Ishikawa (cell line): ENCODE results near the gene ERICH4.

Experiments
- CEBPB ChIP-seq: IDR thresholded peaks from 2 replicates; pipeline ENCODE4 v1.6.1; 2012
- CREB1 ChIP-seq: IDR thresholded peaks from 2 replicates; pipeline ENCODE4 v1.6.1; 2012; ENCODE audit warnings: low read depth
- EGR1 ChIP-seq: IDR thresholded peaks from 2 replicates; pipeline ENCODE4 v1.6.1; 2012
- EP300 ChIP-seq: IDR thresholded peaks from 2 replicates; pipeline ENCODE4 v1.6.1; 2012; ENCODE audit warnings: borderline replicate concordance
- FOXM1 ChIP-seq: IDR thresholded peaks from 2 replicates; pipeline ENCODE4 v1.6.1; 2012; ENCODE audit warnings: low read depth, borderline replicate concordance
- NFIC ChIP-seq: IDR thresholded peaks from 2 replicates; pipeline ENCODE4 v1.6.1; 2012
- RAD21 ChIP-seq: IDR thresholded peaks from 2 replicates; pipeline ENCODE4 v1.6.1; 2012; ENCODE audit warnings: low read depth
- TAF1 ChIP-seq: IDR thresholded peaks from 2 replicates; pipeline ENCODE4 v1.6.1; 2012; ENCODE audit warnings: low read depth, mild to moderate bottlenecking
- TCF12 ChIP-seq: IDR thresholded peaks from 2 replicates; pipeline ENCODE4 v1.6.1; 2012; ENCODE audit warnings: low read depth
- TEAD4 ChIP-seq: IDR thresholded peaks from 2 replicates; pipeline ENCODE4 v1.6.1; 2012
- USF1 ChIP-seq: IDR thresholded peaks from 2 replicates; pipeline ENCODE4 v1.6.1; 2012
- YY1 ChIP-seq: IDR thresholded peaks from 2 replicates; pipeline ENCODE4 v1.6.1; 2012; ENCODE audit warnings: low read depth
- ZBTB7A ChIP-seq: IDR thresholded peaks from 2 replicates; pipeline ENCODE4 v1.6.1; 2012; ENCODE audit warnings: low read depth
- TF ChIP-seq, protein P1 (sequence below): IDR thresholded peaks from 2 replicates; pipeline ENCODE4 v1.6.1; 2012; ENCODE audit warnings: low read depth, mild to moderate bottlenecking
- TF ChIP-seq, protein P2 (sequence below): IDR thresholded peaks from 2 replicates; pipeline ENCODE4 v1.6.1; 2012

Gene ERICH4

GRCh38 chr19:41431426-41432386, 11.2 kb upstream of the ERICH4 start:
- TF ChIP-seq RAD21 = peak; percentile 26; the same call in 1 of the 2 replicates
- TF ChIP-seq CREB1 = no peak
- TF ChIP-seq, protein P1, sequence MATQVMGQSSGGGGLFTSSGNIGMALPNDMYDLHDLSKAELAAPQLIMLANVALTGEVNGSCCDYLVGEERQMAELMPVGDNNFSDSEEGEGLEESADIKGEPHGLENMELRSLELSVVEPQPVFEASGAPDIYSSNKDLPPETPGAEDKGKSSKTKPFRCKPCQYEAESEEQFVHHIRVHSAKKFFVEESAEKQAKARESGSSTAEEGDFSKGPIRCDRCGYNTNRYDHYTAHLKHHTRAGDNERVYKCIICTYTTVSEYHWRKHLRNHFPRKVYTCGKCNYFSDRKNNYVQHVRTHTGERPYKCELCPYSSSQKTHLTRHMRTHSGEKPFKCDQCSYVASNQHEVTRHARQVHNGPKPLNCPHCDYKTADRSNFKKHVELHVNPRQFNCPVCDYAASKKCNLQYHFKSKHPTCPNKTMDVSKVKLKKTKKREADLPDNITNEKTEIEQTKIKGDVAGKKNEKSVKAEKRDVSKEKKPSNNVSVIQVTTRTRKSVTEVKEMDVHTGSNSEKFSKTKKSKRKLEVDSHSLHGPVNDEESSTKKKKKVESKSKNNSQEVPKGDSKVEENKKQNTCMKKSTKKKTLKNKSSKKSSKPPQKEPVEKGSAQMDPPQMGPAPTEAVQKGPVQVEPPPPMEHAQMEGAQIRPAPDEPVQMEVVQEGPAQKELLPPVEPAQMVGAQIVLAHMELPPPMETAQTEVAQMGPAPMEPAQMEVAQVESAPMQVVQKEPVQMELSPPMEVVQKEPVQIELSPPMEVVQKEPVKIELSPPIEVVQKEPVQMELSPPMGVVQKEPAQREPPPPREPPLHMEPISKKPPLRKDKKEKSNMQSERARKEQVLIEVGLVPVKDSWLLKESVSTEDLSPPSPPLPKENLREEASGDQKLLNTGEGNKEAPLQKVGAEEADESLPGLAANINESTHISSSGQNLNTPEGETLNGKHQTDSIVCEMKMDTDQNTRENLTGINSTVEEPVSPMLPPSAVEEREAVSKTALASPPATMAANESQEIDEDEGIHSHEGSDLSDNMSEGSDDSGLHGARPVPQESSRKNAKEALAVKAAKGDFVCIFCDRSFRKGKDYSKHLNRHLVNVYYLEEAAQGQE = no peak

- TF ChIP-seq TEAD4 (no peak), YY1 (no peak), TCF12 (no peak), CEBPB (no peak)
- TF ChIP-seq, protein P2, sequence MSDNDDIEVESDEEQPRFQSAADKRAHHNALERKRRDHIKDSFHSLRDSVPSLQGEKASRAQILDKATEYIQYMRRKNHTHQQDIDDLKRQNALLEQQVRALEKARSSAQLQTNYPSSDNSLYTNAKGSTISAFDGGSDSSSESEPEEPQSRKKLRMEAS = no peak
Measured at GRCh38 chr19:41433171-41433570, 9.8 kb upstream of the ERICH4 start.

- TF ChIP-seq TAF1 (no peak), YY1 (no peak), ZBTB7A (no peak), RAD21 (no peak), CREB1 (no peak), USF1 (no peak), TEAD4 (no peak), EGR1 (no peak), FOXM1 (no peak), TCF12 (no peak), EP300 (no peak), CEBPB (no peak), NFIC (no peak)
- TF ChIP-seq, protein P2 = no peak
- TF ChIP-seq, protein P1 = no peak
Measured at GRCh38 chr19:41434450-41434849, 8.5 kb upstream of the ERICH4 start.

DNA sequence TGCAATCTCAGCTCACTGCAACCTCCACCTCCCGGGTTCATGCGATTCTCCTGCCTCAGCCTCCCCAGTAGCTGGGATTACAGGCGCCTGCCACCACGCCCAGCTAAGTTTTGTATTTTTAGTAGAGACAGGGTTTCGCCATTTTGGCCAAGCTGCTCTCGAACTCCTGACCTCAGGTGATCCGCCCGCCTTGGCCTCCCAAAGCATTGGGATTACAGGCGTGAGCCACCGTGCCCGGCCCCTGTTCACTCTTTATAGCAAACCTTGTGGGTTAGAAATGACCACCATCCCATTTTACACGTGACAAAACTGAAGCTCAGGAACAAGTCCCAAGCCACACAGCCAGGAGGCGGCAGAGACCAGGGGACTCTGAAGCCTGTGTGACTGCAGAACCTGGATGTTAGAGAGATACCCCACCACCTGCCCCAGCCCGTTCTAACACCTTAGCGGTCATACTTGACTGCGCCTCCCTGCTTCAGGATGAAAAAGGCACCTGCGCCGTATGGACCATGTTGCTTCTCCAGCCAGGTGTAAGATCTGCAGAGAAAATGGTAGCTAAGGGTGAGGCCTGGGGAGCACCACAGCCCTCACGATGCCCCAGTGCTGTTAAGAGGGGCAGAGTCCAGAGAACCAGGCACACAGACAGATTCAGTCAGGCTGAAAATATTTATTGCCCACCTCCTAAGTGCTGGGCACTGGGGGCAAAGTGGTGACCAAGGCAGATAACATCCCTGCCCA, 6.9 kb upstream of the ERICH4 start:
- no peak for TF ChIP-seq TEAD4
- TF ChIP-seq YY1 = no peak
- TF ChIP-seq TCF12 = no peak
- TF ChIP-seq NFIC = no peak
- TF ChIP-seq FOXM1 = no peak
- TF ChIP-seq CEBPB = no peak

DNA sequence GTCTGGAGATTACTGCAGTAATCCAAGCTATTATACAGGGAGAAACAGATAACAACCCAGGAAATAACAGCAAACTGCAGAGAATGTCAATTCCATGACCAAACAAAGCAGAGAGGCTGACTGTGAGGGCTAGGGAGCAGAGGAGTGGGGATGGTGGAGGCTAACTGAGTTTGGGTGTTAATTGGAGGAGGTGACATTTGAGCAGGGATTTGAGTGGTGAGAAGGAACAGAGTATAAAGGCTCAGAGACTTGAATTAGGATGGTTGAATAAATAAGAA, 6.3 kb upstream of the ERICH4 start:
- TF ChIP-seq EP300 = no peak
- no peak for TF ChIP-seq NFIC

DNA sequence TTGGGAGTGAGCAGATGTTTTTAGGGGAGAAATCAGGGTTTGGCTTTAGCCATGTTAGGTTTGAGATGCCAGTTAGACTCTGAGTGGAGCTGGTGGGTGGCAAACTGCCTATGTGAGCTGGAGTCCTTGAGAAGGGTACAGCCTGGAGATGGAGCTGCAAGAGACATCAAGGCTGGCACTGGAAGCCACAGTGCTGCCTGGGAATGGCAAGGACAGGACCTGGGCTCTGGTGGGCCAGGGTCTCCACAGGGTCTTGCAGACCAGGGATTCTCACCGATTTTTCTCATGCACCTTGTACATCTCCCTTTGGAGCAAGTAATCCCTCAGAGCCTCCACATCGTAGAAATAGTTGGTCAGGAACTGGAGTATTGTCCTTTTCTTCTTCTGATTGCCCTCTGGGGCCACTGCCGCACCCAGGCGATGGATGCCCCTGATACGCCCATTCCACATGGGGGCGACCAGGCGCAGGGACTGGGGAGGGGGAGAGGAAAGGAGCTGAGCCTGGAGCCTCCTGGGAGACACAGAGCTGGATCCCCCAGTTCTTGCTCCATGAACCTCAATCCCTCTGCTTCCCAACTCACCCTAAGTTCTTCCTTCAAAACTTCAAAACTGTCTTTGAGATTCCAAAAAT, 4.9 kb upstream of the ERICH4 start:
- no peak for TF ChIP-seq TCF12
- TF ChIP-seq TAF1 = no peak
- TF ChIP-seq ZBTB7A = no peak
